SK-N-SH (cell line): Measurements from ENCODE around the gene AKR1E2. TPM values are rescaled to one million over a fixed set of nuclear protein-coding genes. Genes with fewer than 3 reads are reported as not detected.

Experiments used
- CTCF ChIA-PET: fragments of 300-600, 350-600 bp; formaldehyde crosslinking; extraction: SDS; loops from one replicate; lab custom pipeline; 2021; lab: Yijun Ruan, JAX
- POLR2A ChIA-PET: fragments of 350-600 bp; sonication (Branson Sonifier 250); formaldehyde crosslinking; extraction: SDS; loops from one replicate; lab custom pipeline; 2020; ENCODE audit warnings: antibody characterized with exemption, inconsistent platforms; lab: Yijun Ruan, JAX
- DNase-seq: peaks from one replicate; pipeline ENCODE4 v3.0.0; 2012
- H2AFZ ChIP-seq: fragments of 200-600 bp; sonication (generic); 2 replicates; pipeline ENCODE4 v1.8.1; 2016; ENCODE audit warnings: antibody characterized with exemption, mild to moderate bottlenecking, low read depth
- H3F3A ChIP-seq: fragments of 200-600 bp; sonication (generic); replicated peaks from 2 replicates; pipeline ENCODE3; 2016; ENCODE audit warnings: antibody characterized with exemption, mild to moderate bottlenecking; ENCODE audit not compliant: insufficient read depth
- H3K27ac ChIP-seq, 2 experiments: fragments of 200-500 bp in 1 of 2; fragments of 200-600 bp in 1 of 2; sonication (Bioruptor generic) in 1 of 2; sonication (generic), shearing (Covaris generic) in 1 of 2; 2 replicates each; pipeline versions ENCODE4 v1.5.1 to v1.6.1; 2014 to 2016; ENCODE audit warnings: low read depth in 2 of 2, inconsistent platforms in 1 of 2, low read length in 1 of 2, mild to moderate bottlenecking in 1 of 2, mixed read lengths in 1 of 2
- H3K27me3 ChIP-seq: fragments of 200-600 bp; sonication (generic), shearing (Covaris generic); 2 replicates; pipeline ENCODE4 v1.6.1; 2016; ENCODE audit warnings: mixed run types; ENCODE audit not compliant: insufficient read depth
- H3K36me3 ChIP-seq, 2 experiments: fragments of 200-500 bp in 1 of 2; fragments of 200-600 bp in 1 of 2; sonication (Bioruptor generic) in 1 of 2; sonication (generic) in 1 of 2; replicated peaks in 1 of 2; 2 replicates each; pipeline versions ENCODE3 to v1.5.1; 2014 to 2016; ENCODE audit warnings: low read length in 1 of 2, mild to moderate bottlenecking in 1 of 2; ENCODE audit not compliant: insufficient read depth in 2 of 2, control insufficient read depth in 1 of 2
- H3K4me1 ChIP-seq, 2 experiments: fragments of 200-500 bp in 1 of 2; fragments of 200-600 bp in 1 of 2; sonication (Bioruptor generic) in 1 of 2; sonication (generic), shearing (Covaris generic) in 1 of 2; 2 replicates each; pipeline versions ENCODE4 v1.5.1 to v1.6.1; 2014 to 2016; ENCODE audit warnings: low read depth in 1 of 2, low read length in 1 of 2, mixed run types in 1 of 2; ENCODE audit not compliant: insufficient read depth in 2 of 2, control insufficient read depth in 1 of 2
- H3K4me2 ChIP-seq: fragments of 200-600 bp; sonication (generic), shearing (Covaris generic); 2 replicates; pipeline ENCODE4 v1.6.1; 2017; ENCODE audit warnings: mixed run types
- H3K4me3 ChIP-seq, 2 experiments: fragments of 200-500 bp in 1 of 2; fragments of 200-600 bp in 1 of 2; sonication (Bioruptor generic) in 1 of 2; sonication (generic), shearing (Covaris generic) in 1 of 2; 2 replicates each; pipeline versions ENCODE4 v1.5.1 to v1.8.1; 2014 to 2016; ENCODE audit warnings: low read depth in 2 of 2, inconsistent platforms in 1 of 2, low read length in 1 of 2, mild to moderate bottlenecking in 1 of 2, mixed read lengths in 1 of 2, moderate library complexity in 1 of 2
- H3K79me2 ChIP-seq: fragments of 200-600 bp; sonication (generic); 2 replicates; pipeline ENCODE4 v1.8.1; 2017; ENCODE audit warnings: mild to moderate bottlenecking; ENCODE audit not compliant: insufficient read depth
- H3K9ac ChIP-seq: fragments of 200-600 bp; sonication (generic); 2 replicates; pipeline ENCODE4 v1.6.1; 2017; ENCODE audit warnings: mixed run types
- H3K9me2 ChIP-seq: fragments of 200-600 bp; sonication (generic); 2 replicates; pipeline ENCODE4 v1.6.1; 2017; ENCODE audit warnings: mixed run types
- H3K9me3 ChIP-seq: fragments of 200-600 bp; sonication (generic); 2 replicates; pipeline ENCODE4 v1.6.1; 2017; ENCODE audit warnings: mixed run types, mild to moderate bottlenecking, moderate library complexity
- H4K20me1 ChIP-seq: fragments of 200-600 bp; sonication (generic); 2 replicates; pipeline ENCODE4 v1.6.1; 2017; ENCODE audit warnings: mild to moderate bottlenecking, mixed run types; ENCODE audit not compliant: insufficient read depth
- CHD2 ChIP-seq: fragments of 150-350 bp; IDR thresholded peaks from 2 replicates; pipeline ENCODE4 v1.6.1; 2018; ENCODE audit warnings: low read length; ENCODE audit not compliant: partially characterized antibody
- CTCF ChIP-seq: fragments of 200-600 bp; sonication (generic); IDR thresholded peaks from 2 replicates; pipeline ENCODE4 v1.6.1; 2017; ENCODE audit warnings: antibody characterized with exemption, mild to moderate bottlenecking, moderate library complexity
- EZH2phosphoT487 ChIP-seq: fragments of 200-600 bp; sonication (generic); IDR thresholded peaks from 2 replicates; pipeline ENCODE4 v1.6.1; 2017; ENCODE audit warnings: low read depth, mixed run types, mild to moderate bottlenecking, antibody characterized with exemption, moderate library complexity, borderline replicate concordance
- FOXJ3 ChIP-seq: sonication (generic); formaldehyde crosslinking; IDR thresholded peaks from 2 replicates; pipeline ENCODE4 v1.5.1; 2020; ENCODE audit warnings: mild to moderate bottlenecking, missing genetic modification reagents
- NRF1 ChIP-seq: IDR thresholded peaks from 2 replicates; pipeline ENCODE4 v1.6.1; 2012; ENCODE audit warnings: low read depth, mild to moderate bottlenecking, low read length
- PBX3 ChIP-seq: IDR thresholded peaks from 2 replicates; pipeline ENCODE4; 2012
- RFX5 ChIP-seq: IDR thresholded peaks from 2 replicates; pipeline ENCODE4 v1.6.1; 2012; ENCODE audit warnings: mild to moderate bottlenecking, improper control_type of control experiment, low read length
- ZBTB33 ChIP-seq: IDR thresholded peaks from 2 replicates; pipeline ENCODE4 v1.4.0; 2012; ENCODE audit warnings: low read depth, borderline replicate concordance
- WGBS: methylation state at CpG from one replicate; pipeline ENCODE4 v1.1.6; 2017; ENCODE audit warnings: low lambda C conversion rate; 5-methylcytosine and 5-hydroxymethylcytosine counted together
- polyA plus RNA-seq, 3 experiments: library from polyadenylated mRNA; depleted of rRNA; stranded (reverse); fragments of >200 nt; gene quantifications; 2 replicates each; pipeline ENCODE4 v1.2.3, GENCODE V29; 2012

The AKR1E2 gene
- polyA plus RNA-seq, 1 of the 3 experiments (the other 2 are of a cell fraction) = 5.8 TPM

GRCh38 chr10:4790922-4791321, 35.1 kb upstream of the AKR1E2 start (continued):
- TF ChIP-seq PBX3 (no peak), CTCF (no peak)

- Histone ChIP-seq H3K4me1 (peaks cover 0 to 10% of the 10 kb centered on the region in 2 experiments; a peak in 1 of 4 replicates), H2AFZ (no peak overlapping the region), H3K4me3 (no peak overlapping the region), H3F3A (peaks cover 3% of the 10 kb centered on the region), H3K9me2 (no peaks in the 10 kb centered on the region), H4K20me1 (no peaks in the 10 kb centered on the region), H3K4me2 (no peak overlapping the region), H3K36me3 (peaks cover 0 to 2% of the 10 kb centered on the region in 2 experiments), H3K27me3 (no peaks in the 10 kb centered on the region), H3K9ac (no peak overlapping the region), H3K79me2 (no peaks in the 10 kb centered on the region), H3K27ac (no peak overlapping the region), H3K9me3 (no peaks in the 10 kb centered on the region)
- TF ChIP-seq NRF1 (no peak), RFX5 (no peak), ZBTB33 (no peak), CTCF (no peak), CHD2 (no peak), EZH2phosphoT487 (no peak), PBX3 (no peak), FOXJ3 (no peak)
- 23% methylated on average over 1 of the region's 1 CpG for WGBS
- DNase-seq = no peak
- ChIA-PET CTCF (interaction anchor here (0.6 to 2.0 kb wide), 4 partner anchors 23 to 1015 kb away, joined by 3 to 7 read pairs (median 4); no protein-coding TSS in a partner anchor), POLR2A (no interaction called here)
Observed at GRCh38 chr10:4792381-4792780, 33.6 kb upstream of the AKR1E2 start.
